B cell (primary cell): ENCODE measurements around the gene OR12D2. TPM values are rescaled to one million over a fixed set of nuclear protein-coding genes. Genes with fewer than 3 reads are reported as not detected.
"Not testable (repeated sequence)": the region's sequence is repeated elsewhere in the genome, so short reads cannot be mapped to it uniquely, and the experiment has no call there.

ENCODE experiments used
- ATAC-seq: fragments of 200-7000 bp; cut with Tn5 transposase; one replicate; pipeline ENCODE4 v1.10.0; 2021; ENCODE audit warnings: low read depth, mild to moderate bottlenecking, moderate number of reproducible peaks, moderate library complexity
- CTCF ChIA-PET: fragments of 350-600 bp; sonication (Branson Sonifier 250); formaldehyde crosslinking; loops from one replicate; lab custom pipeline; 2021; ENCODE audit warnings: antibody characterized with exemption, inconsistent platforms; lab: Charles Lee
- POLR2A ChIA-PET: fragments of 350-600 bp; sonication (Branson Sonifier 250); formaldehyde crosslinking; loops from one replicate; lab custom pipeline; 2021; ENCODE audit warnings: antibody characterized with exemption; lab: Charles Lee
- DNase-seq: peaks from one replicate; pipeline ENCODE4 v3.0.0; 2013
- H2AFZ ChIP-seq: 2 replicates; pipeline ENCODE4 v1.6.1; 2012; ENCODE audit warnings: mild to moderate bottlenecking, low read depth, low read length; ENCODE audit not compliant: insufficient read depth, poor library complexity, severe bottlenecking
- H3K27ac ChIP-seq, 2 donors: 1 replicate in 1 of 2; 2 replicates in 1 of 2; pipeline ENCODE4 v1.5.1; 2012 to 2013; ENCODE audit warnings: low read length in 2 of 2, mild to moderate bottlenecking in 2 of 2, moderate library complexity in 1 of 2
- H3K27me3 ChIP-seq, 4 experiments: fragments of 200-600 bp in 1 of 4; sonication (generic) in 1 of 4; replicated peaks in 1 of 4; 1 replicate in 2 of 4; 2 replicates in 2 of 4; pipeline versions ENCODE4 v1.6.1 to v1.7.0; 2013 to 2016; ENCODE audit warnings: low read length in 3 of 4, mild to moderate bottlenecking in 2 of 4, mixed read lengths in 1 of 4, moderate library complexity in 1 of 4; ENCODE audit not compliant: insufficient read depth in 4 of 4, control insufficient read depth in 3 of 4; ENCODE audit errors: control extremely low read depth in 1 of 4
- H3K36me3 ChIP-seq, 2 experiments: replicated peaks in 1 of 2; 1 replicate in 1 of 2; 2 replicates in 1 of 2; pipeline versions ENCODE4 v1.6.1 to v1.7.1; 2013; ENCODE audit warnings: low read length in 1 of 2; ENCODE audit not compliant: insufficient read depth in 2 of 2, control insufficient read depth in 1 of 2; ENCODE audit errors: control extremely low read depth in 1 of 2, extremely low read depth in 1 of 2
- H3K4me1 ChIP-seq, 2 donors: fragments of 200-600 bp in 1 of 2; sonication (generic) in 1 of 2; 1 replicate in 1 of 2; 2 replicates in 1 of 2; pipeline versions ENCODE4 v1.5.1 to v1.6.1; 2013 to 2017; ENCODE audit warnings: low read length in 2 of 2; ENCODE audit not compliant: control insufficient read depth in 2 of 2, insufficient read depth in 2 of 2
- H3K4me2 ChIP-seq: replicated peaks from 2 replicates; pipeline ENCODE3; 2012; ENCODE audit warnings: mild to moderate bottlenecking, low read depth, low read length; ENCODE audit not compliant: poor library complexity, severe bottlenecking
- H3K4me3 ChIP-seq, 5 experiments: fragments of 200-600 bp in 1 of 5; sonication (generic) in 1 of 5; 1 replicate in 3 of 5; 2 replicates in 2 of 5; pipeline versions ENCODE4 v1.5.1 to v1.7.0; 2011 to 2016; ENCODE audit warnings: low read length in 4 of 5, mild to moderate bottlenecking in 4 of 5, low read depth in 2 of 5, control low read depth in 1 of 5, moderate library complexity in 1 of 5; ENCODE audit not compliant: insufficient read depth in 1 of 5; ENCODE audit errors: control extremely low read depth in 1 of 5, extremely low read depth in 1 of 5
- H3K79me2 ChIP-seq: fragments of 200-600 bp; sonication (generic); one replicate; pipeline ENCODE4 v1.6.0; 2016; ENCODE audit warnings: low read length; ENCODE audit not compliant: control insufficient read depth, insufficient read depth
- H3K9ac ChIP-seq: fragments of 200-600 bp; sonication (generic); 2 replicates; pipeline ENCODE4 v1.6.1; 2017; ENCODE audit warnings: mild to moderate bottlenecking, low read length, moderate library complexity
- H3K9me3 ChIP-seq, 3 donors: one replicate each; pipeline versions ENCODE4 v1.6.1 to v1.7.1; 2013; ENCODE audit warnings: low read length in 2 of 3; ENCODE audit not compliant: control insufficient read depth in 2 of 3, insufficient read depth in 1 of 3; ENCODE audit errors: control extremely low read depth in 1 of 3
- H4K20me1 ChIP-seq: 2 replicates; pipeline ENCODE4 v1.6.0; 2012; ENCODE audit warnings: mild to moderate bottlenecking, low read length; ENCODE audit not compliant: insufficient read depth, control insufficient read depth, poor library complexity, severe bottlenecking
- H3K27ac Mint-ChIP-seq: one replicate; pipeline ENCODE4 v1.8.0; 2021; ENCODE audit warnings: mixed read lengths
- H3K27me3 Mint-ChIP-seq: one replicate; pipeline ENCODE4 v1.8.0; 2021; ENCODE audit warnings: mixed read lengths
- H3K4me1 Mint-ChIP-seq: one replicate; pipeline ENCODE4 v1.8.0; 2021; ENCODE audit warnings: mixed read lengths
- H3K4me3 Mint-ChIP-seq: one replicate; pipeline ENCODE4 v1.8.0; 2021; ENCODE audit warnings: mixed read lengths
- H3K9me3 Mint-ChIP-seq: one replicate; pipeline ENCODE4 v1.8.0; 2022; ENCODE audit warnings: mixed read lengths; ENCODE audit not compliant: insufficient read depth
- EZH2 ChIP-seq: IDR thresholded peaks from 2 replicates; pipeline ENCODE4 v1.6.1; 2012; ENCODE audit warnings: borderline replicate concordance, low read depth, mild to moderate bottlenecking, moderate library complexity, low read length; ENCODE audit not compliant: insufficient read depth, poor library complexity, severe bottlenecking
- WGBS: methylation state at CpG from one replicate; pipeline ENCODE4 v1.1.5; 2013; ENCODE audit warnings: missing lambda C conversion rate; ENCODE audit not compliant: insufficient coverage; 5-methylcytosine and 5-hydroxymethylcytosine counted together
- intact Hi-C: fragments of 100-400 bp; cut with micrococcal nuclease; formaldehyde crosslinking; loops from one replicate; pipeline ENCODE4 v1.10.0; 2022
- polyA plus RNA-seq: library from polyadenylated mRNA; depleted of rRNA; stranded (reverse); fragments of >200 nt; gene quantifications from 2 replicates; pipeline ENCODE4 v1.2.3, GENCODE V29; 2012
- total RNA-seq, 2 donors: library from RNA; stranded (reverse); fragments of 120-200 nt in 1 of 2; gene quantifications; 1 replicate in 1 of 2; 2 replicates in 1 of 2; pipeline versions ENCODE4 v1.2.3 to v1.2.4, GENCODE V29; 2013 to 2022
- TF ChIP-seq, protein P1 (sequence below): fragments of 200-600 bp; IDR thresholded peaks from one replicate; pipeline ENCODE4 v1.8.0; 2022; ENCODE audit warnings: antibody characterized with exemption, mild to moderate bottlenecking

Gene OR12D2
- total and polyA plus RNA-seq, 2 donors (not counting 1 experiment from before 2014, with no cell fraction given): not detected

DNA sequence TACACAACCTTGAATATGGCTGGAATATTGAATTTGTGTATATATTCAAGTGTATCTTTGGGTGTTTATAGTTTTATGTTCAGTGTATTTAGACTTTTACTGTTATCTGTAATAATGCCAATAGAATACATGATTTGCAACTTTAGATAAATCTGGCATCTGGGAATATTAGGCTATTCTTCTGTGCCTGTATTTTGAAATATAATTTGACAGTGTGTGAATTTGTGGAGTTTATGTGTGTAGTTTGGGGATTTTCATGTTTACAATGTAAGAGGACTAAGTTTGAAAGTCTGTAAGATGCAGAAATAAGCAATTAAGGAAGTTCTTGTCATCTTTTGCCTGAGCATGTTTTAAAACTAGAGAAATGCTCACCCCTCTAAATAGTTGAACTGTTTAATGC is 43.6 kb downstream of the OR12D2 start, which contains the start of gene OR10C1:
Gene OR10C1 (plus strand): TSS at position 301 of the 400 bp plus-strand sequence. CDS start 710 bp downstream, outside the sequence.
- H3K79me2 ChIP-seq: no peaks in the 10 kb centered on the region
- peaks cover 47% of the 10 kb centered on the region for H3K27me3 Mint-ChIP-seq
- H3K4me1 ChIP-seq: no peaks in the 10 kb centered on the region
- no peaks in the 10 kb centered on the region for H3K36me3 ChIP-seq
- ATAC-seq (no peak), DNase-seq (no peak)
- intact Hi-C loops: no loop called here
- H3K27me3 ChIP-seq: peaks cover 0 to 4% (median 1%) of the 10 kb centered on the region in 4 experiments
- H2AFZ ChIP-seq: no peak within 1 kb of the TSS
- no peak within 1 kb of the TSS for H3K9ac ChIP-seq
- no peaks in the 10 kb centered on the region for H3K4me1 Mint-ChIP-seq
- H3K4me3 ChIP-seq: no peak within 1 kb of the TSS
- CTCF ChIA-PET: no interaction called here
- no peak for TF ChIP-seq EZH2
- TF ChIP-seq, protein P1, sequence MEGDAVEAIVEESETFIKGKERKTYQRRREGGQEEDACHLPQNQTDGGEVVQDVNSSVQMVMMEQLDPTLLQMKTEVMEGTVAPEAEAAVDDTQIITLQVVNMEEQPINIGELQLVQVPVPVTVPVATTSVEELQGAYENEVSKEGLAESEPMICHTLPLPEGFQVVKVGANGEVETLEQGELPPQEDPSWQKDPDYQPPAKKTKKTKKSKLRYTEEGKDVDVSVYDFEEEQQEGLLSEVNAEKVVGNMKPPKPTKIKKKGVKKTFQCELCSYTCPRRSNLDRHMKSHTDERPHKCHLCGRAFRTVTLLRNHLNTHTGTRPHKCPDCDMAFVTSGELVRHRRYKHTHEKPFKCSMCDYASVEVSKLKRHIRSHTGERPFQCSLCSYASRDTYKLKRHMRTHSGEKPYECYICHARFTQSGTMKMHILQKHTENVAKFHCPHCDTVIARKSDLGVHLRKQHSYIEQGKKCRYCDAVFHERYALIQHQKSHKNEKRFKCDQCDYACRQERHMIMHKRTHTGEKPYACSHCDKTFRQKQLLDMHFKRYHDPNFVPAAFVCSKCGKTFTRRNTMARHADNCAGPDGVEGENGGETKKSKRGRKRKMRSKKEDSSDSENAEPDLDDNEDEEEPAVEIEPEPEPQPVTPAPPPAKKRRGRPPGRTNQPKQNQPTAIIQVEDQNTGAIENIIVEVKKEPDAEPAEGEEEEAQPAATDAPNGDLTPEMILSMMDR: no peak
- H3K9me3 ChIP-seq: peaks cover 0 to 3% (median 0%) of the 10 kb centered on the region in 3 donors
- H3K4me3 Mint-ChIP-seq: no peak within 1 kb of the TSS
- H3K4me2 ChIP-seq: no peak within 1 kb of the TSS
- no peaks in the 10 kb centered on the region for H4K20me1 ChIP-seq
- H3K27ac ChIP-seq: no peak within 1 kb of the TSS
- H3K9me3 Mint-ChIP-seq: no peaks in the 10 kb centered on the region
- no peak within 1 kb of the TSS for H3K27ac Mint-ChIP-seq
- POLR2A ChIA-PET: no interaction called here

DNA sequence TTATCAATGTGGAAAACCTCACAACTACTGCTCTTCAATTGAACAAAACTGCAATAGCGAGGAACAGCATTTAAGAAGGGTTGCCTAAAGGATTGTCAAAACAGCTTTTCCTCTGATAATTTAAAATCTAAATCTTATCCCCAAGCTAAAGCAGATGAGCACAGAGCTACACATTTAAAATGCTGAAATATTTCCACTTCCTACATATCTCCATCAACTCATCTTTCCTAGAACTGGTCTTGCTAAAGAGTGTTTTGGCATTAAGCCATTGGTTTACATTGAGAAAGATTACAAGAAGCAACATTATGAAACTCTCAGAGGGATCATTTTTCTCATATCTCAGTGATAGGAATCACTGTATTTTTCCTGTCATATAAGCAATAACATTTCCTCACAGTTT is 47.3 kb downstream of the OR12D2 start:
- no peak overlapping the region for H3K4me2 ChIP-seq
- ATAC-seq (no peak), DNase-seq (no peak)
- peaks cover 3% of the 10 kb centered on the region for H3K9me3 Mint-ChIP-seq
- no peaks in the 10 kb centered on the region for H3K36me3 ChIP-seq
- peaks cover 49% of the 10 kb centered on the region for H3K27me3 Mint-ChIP-seq
- H3K4me1 Mint-ChIP-seq: no peaks in the 10 kb centered on the region
- no peak overlapping the region for H2AFZ ChIP-seq
- no peak overlapping the region for H3K27ac ChIP-seq
- no peak overlapping the region for H3K27ac Mint-ChIP-seq
- no peak overlapping the region for H3K9ac ChIP-seq
- no peak overlapping the region for H3K4me3 ChIP-seq
- H3K4me3 Mint-ChIP-seq: no peak overlapping the region
- no peaks in the 10 kb centered on the region for H4K20me1 ChIP-seq
- TF ChIP-seq, protein P1: no peak
- TF ChIP-seq EZH2: no peak
- H3K79me2 ChIP-seq: no peaks in the 10 kb centered on the region
- intact Hi-C loops: no loop called here
- CTCF ChIA-PET: no interaction called here
- POLR2A ChIA-PET: no interaction called here
- 100% methylated on average over 1 of the region's 1 CpG for WGBS
- peaks cover 0 to 9% (median 7%) of the 10 kb centered on the region in 4 experiments for H3K27me3 ChIP-seq
- H3K4me1 ChIP-seq: no peaks in the 10 kb centered on the region
- H3K9me3 ChIP-seq: no peaks in the 10 kb centered on the region

DNA sequence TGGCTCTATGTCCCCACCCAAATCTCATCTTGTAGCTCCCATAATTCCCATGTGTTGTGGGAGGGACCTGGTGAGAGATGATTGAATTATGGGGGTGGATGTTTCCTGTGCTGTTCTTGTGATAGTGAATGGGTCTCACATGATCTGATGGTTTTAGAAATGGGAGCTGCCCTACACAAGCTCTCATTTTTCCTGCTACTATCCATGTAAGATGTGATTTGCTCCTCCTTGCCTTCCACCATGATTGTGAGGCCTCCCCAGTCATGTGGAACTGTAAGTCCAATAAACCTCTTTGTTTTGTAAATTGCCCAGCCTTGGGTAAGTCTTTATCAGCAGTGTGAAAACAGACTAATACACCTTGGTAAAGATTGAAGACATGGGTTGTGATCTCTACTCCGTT is 48.6 kb downstream of the OR12D2 start:
- H3K27me3 ChIP-seq, H3K9me3 Mint-ChIP-seq, POLR2A ChIA-PET, ATAC-seq, H3K4me1 ChIP-seq, H2AFZ ChIP-seq, H3K79me2 ChIP-seq, H3K27ac Mint-ChIP-seq, DNase-seq, H3K36me3 ChIP-seq, intact Hi-C loops, H3K9me3 ChIP-seq, H3K9ac ChIP-seq, H3K4me1 Mint-ChIP-seq, H4K20me1 ChIP-seq, H3K27ac ChIP-seq, H3K4me3 ChIP-seq, H3K4me3 Mint-ChIP-seq, CTCF ChIA-PET, H3K4me2 ChIP-seq: not testable (repeated sequence)
- H3K27me3 Mint-ChIP-seq: peaks cover 53% of the 10 kb centered on the region
- no CpG with 5 or more reads among the region's 1 CpG for WGBS
